GM21529 (cell line): ENCODE results near the gene MED13L.
A peak's percentile ranks its signal among the peaks of the same experiment; 100 is the strongest.

Source experiments
- ATAC-seq: cut with Tn5 transposase; IDR thresholded peaks from one replicate; pipeline ENCODE4 v1.9.1; 2021; ENCODE audit not compliant: unreplicated experiment

The MED13L gene

DNA sequence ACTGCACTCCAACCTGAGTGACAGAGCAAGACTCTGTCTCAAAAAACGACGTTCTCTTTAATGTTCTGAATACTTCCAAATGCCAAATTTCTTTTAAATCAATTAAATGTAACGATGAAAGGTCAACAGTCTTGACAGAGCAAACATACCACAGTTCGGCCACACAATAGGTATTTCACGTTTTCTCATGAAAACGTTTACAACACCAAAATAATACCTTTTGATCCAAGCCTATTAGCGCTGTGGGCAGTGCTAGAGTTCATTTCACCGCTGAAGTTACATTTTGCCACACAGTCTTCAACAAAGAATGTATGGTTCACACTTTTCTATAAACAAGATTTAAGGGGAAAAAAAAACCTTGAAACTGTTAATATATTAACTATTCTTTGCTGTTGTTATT is 122.1 kb downstream of the MED13L start:
- no peak for ATAC-seq

DNA sequence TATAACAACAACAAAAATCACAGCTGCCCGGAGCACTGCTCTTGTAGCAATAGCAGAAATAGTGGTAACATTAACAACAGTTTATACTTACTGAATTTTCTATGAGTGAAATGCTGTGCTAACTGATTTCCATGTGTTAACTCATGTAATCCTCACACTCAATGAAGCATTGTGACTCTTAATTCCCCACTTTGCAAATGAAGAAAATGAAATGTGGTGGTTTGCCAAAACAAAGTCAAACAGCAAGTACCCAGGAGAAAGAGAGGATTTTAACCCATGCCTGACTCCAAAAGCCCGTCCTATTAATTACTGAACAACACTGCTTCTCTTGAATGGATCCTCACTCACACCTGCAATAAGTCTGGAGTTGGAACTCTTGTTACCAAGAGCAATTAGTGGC is 123.5 kb downstream of the MED13L start:
- no peak for ATAC-seq

GRCh38 chr12:116153113-116153512 is 124.4 kb downstream of the MED13L start:
- ATAC-seq, result no peak

GRCh38 chr12:116152268-116152667 is 125.2 kb downstream of the MED13L start:
- no peak for ATAC-seq

GRCh38 chr12:116150452-116150851 is 127.0 kb downstream of the MED13L start:
- no peak for ATAC-seq

DNA sequence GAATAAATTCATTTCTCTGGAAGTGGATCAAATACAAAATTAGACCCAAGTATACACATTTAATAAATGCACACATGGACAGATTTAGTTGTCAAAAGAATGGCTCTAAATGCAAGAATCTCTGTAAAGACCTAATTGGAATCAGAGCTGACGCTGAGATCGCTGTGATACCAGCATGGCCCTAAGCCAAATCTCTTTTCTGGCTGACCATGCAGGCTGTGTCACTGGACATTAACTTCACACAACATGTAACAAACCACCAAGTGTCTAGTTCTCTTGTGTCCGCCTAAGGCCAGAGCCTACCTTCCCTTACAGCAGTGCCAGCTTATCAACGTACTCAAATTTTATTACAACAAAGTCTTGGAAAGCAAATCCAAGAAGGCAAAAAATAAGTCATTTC is 127.5 kb downstream of the MED13L start:
- no peak for ATAC-seq

DNA sequence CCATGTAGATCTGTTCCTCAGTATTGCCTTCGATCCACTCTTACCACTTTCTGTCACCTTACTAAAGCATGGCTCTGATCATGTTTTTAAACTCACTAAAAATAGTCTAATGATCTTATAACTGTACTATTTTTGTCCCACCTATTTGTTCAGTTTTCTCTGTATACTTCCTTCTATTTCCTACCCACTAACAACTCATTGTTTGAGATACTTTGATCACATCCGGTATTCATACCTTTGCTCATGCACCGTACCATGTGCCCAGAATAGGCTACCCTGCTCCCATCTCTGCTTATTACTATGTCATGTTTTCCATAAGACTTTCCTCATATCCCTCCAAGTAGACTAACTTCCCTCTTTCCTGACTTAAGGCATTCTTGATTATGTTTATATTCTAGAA is 128.6 kb downstream of the MED13L start:
- ATAC-seq, result no peak

DNA sequence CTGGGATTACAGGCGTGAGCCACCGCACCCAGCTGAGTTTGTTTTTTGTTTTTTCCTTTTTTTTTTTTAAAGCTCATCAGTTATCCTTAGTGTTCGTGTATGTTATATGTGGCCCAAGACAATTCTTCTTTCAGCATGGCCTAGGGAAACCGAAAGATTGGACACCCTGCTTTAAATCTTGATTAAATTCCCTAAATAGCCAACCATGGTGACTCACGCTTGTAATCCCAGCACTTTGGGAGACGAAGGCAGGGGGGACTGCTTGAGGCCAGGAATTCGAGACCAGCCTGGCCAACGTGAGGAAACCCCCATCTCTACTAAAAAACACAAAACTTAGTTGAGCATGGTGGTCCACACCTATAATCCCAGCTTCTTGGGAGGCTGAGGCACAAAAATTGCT is 131.1 kb downstream of the MED13L start:
- ATAC-seq, result no peak

DNA sequence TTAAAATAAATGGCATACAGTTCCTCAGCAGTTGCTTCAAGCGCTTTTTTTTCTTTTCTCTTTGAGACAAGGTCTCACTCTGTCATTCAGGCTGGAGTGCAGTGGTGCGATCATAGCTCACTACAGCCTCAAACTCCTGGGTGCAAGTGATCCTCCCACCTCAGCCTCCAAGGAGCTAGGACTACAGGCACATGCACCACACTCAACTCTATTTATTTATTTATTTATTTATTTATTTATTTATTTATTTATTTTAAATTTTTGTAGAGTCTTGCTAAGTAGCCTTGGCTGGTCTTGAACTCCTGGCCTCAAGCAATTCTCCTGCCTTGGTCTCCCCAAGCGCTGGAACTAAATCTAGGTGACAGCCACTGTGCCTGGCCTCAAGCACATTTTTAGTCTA is 132.0 kb downstream of the MED13L start:
- ATAC-seq, result no peak

DNA sequence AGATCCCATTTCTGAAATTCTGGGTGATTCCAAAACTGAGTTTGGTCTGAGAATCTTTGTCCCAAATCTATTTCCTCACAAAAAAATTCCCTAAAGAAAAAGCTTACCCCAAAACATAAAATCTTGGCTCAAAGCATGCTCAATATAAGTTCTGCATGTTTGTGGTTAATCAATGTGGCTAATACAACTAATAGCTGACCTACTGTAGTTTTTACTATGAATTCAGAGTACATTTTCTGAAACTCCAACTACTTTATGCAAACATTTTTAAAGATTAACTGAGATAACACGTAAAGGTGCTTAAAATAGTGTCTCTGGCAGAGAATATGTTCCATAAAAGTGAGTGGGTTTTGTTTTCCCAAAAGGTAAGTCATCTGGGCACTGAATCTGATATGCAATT is 133.1 kb downstream of the MED13L start:
- peak; percentile 50 for ATAC-seq

- no peak for ATAC-seq
Observed at GRCh38 chr12:116143909-116144308, 133.6 kb downstream of the MED13L start.

DNA sequence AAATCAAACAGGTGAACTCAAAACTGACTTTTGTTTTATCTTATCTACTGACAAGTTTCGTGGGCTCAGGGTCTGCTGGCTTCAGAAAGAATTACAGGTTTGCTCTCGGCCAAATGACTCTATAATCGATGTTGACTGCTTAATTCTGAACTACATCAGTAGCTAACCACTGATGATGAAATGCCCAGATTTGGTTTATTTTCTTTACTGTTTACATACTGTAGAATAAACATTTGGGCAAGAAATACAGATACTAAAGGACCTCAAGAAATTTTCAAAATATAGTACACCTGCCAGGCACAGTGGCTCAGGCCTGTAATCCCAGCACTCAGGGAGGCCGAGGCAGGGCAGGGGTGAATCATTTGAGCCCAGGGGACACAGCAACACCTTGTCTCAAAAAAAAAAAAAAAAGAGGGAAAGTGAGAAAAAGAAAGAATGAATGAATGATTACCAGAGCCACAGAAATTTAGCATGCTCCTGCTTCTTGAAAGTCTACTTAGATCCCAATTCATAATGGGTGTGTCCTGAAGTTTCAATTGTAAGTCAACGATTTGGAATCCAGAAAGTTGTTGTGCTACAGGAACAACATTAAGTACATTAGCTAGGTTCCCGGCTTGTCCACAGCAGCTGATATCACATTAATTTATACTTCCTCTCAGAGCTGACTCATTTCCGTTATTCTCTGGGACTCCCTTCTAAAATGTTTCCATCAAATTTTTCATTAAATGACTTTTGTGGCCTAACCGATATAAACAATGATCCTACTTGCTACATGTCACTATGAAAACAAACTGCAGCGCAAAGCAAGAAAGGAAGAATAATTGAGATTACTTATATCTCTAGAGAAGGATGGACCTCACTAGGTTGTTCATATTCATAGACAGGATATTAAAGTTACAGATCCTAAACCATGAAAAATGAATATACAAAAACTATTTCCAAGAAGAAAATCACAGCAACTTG is 134.3 kb downstream of the MED13L start:
- no peak for ATAC-seq

DNA sequence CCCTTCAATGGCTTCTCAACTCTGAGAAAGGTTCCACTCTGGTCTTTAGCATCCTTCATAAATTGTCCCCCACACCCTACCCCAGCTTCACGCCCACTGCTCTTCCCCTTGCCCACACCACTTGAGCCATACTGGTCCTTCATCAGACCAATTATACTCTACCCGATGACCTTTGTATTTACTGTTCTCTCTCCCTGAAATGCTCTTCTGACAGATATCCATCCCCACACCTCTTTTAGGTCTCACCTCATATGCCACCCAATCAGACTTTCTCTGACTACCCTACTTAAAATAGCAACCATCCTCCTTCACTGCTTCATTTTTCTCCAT is 135.7 kb downstream of the MED13L start:
- ATAC-seq, result no peak

DNA sequence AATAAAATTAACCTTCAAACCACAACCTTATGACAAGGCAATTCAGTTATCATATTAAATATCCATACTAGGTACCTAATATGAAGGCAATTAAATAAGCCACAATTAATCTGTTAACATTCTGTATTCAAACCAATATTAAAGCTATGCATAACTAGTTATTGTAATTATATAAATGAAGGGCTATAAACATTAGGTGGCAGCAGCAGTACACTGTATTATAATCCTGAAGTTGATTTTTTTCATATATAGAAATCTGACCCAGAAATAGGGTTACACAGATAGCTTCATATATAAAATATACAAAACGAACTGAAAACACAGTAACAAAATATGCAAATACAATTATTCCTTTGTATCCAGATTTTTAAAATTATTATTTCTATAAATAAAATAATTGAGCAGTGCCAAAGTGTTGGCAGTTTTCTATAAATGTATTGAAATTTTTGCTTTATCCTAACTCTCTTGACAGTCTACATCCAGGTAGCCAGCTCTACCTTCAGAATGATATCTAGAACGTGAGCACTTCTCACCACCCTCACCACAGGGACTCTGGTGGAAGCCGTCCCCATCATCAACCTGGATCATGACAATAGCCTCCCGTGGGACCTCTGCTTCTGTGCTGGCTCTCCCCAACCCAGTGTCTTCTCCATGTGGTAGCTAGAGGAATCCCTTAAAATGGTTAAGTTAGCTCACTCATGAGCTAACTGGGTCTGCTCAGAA is 136.2 kb downstream of the MED13L start:
- ATAC-seq, result no peak

GRCh38 chr12:116140529-116140928 is 137.0 kb downstream of the MED13L start:
- no peak for ATAC-seq

DNA sequence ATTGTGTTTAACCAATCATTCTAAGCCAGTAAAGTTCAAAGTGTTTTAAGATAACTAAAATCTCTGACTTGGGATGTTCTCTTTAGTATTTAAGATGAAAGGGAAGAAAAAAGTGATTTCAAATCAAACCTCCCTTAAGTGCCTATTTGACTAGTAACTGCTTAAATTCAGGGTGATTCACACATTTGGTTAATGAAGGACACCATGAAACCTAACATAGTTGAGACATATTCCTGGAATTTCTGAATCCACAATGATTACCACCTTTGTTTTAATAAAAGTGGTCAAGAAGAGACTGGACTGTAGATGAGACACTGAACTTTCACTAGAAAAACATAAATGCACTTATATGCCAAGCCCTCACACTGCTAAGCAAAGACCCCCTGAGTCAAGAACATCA is 138.7 kb downstream of the MED13L start:
- ATAC-seq, result no peak

GRCh38 chr12:116138364-116138763 is 139.1 kb downstream of the MED13L start:
- no peak for ATAC-seq

DNA sequence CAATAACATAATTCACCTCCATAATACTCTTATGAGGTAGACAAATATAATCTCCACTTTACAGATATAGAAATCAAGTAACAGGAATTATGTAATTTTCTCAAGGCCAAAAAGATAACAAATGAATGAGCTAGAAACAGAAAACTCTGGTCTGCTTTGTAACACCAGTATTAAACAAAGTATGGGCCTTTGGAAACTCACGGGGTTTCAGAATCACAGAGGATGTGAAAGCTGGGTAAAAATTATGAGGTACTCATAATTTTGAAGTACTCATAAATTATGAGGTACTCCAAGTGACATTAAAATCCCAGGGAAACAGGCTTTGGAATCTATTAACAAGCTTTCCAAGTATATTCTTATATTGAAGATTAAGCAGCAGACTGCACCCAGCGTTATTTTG is 140.2 kb downstream of the MED13L start:
- no peak for ATAC-seq

- ATAC-seq, result no peak
Observed at GRCh38 chr12:116136340-116136739, 141.2 kb downstream of the MED13L start.

- ATAC-seq, result no peak
Observed at GRCh38 chr12:116135209-116135930, 142.1 kb downstream of the MED13L start.

DNA sequence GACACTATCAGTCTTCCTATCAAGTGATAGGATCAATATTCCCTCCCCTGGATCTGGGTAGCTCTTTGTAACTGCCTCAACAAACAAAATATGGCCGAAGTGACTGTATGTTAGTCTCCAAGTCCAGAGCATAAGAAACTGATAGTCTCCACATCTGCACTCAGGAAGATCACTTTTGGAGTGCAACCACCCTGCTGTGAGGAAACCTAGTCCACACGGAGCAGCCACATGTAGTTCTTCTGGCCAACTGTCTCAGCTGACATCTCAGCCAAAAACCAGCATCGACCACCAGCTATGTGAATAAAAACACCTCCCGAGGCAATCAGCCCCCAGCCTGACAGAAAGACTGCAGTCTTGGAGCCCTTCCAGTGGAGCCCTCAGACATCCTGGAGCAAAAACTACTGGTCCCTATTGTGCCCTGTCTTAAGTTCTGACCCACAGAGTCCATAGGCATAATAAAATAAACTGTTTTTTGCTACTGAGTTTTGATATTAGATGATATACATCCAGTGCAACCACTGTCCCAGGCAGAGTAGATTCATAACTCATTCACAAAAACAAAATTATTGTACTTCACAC is 143.8 kb downstream of the MED13L start:
- no peak for ATAC-seq
